Transverse colon (tissue), 4 donors: ENCODE data around the gene FRG1. TPM values are rescaled to one million over a fixed set of nuclear protein-coding genes. Genes with fewer than 3 reads are reported as not detected.
"Not testable (repeated sequence)": the region's sequence is repeated elsewhere in the genome, so short reads cannot be mapped to it uniquely, and the experiment has no call there.

Experiments
- DNase-seq: peaks from one replicate; pipeline ENCODE4 v3.0.0-alpha.2; 2019
- H3K27ac ChIP-seq, 4 donors: fragments of 200-600 bp; sonication (generic); 2 replicates each; pipeline ENCODE4 v1.5.1; 2016 to 2018; ENCODE audit warnings: inconsistent platforms in 4 of 4
- H3K27me3 ChIP-seq: fragments of 200-600 bp; sonication (generic); 2 replicates; pipeline ENCODE4 v1.5.1; 2017; ENCODE audit warnings: inconsistent platforms
- H3K36me3 ChIP-seq, 4 donors: fragments of 200-600 bp; sonication (generic); 2 replicates each; pipeline ENCODE4 v1.5.1; 2017 to 2019; ENCODE audit warnings: inconsistent platforms in 4 of 4
- H3K4me1 ChIP-seq, 4 donors: fragments of 200-600 bp; sonication (generic); 2 replicates each; pipeline ENCODE4 v1.5.1; 2017 to 2020; ENCODE audit warnings: inconsistent platforms in 4 of 4
- H3K4me3 ChIP-seq, 4 donors: fragments of 200-600 bp; sonication (generic); 1 replicate in 1 of 4; 2 replicates in 3 of 4; pipeline versions ENCODE4 v1.5.1 to v1.6.1; 2017 to 2019; ENCODE audit warnings: inconsistent platforms in 4 of 4
- H3K9me3 ChIP-seq, 2 donors: fragments of 200-600 bp; sonication (generic); 2 replicates each; pipeline ENCODE4 v1.5.1; 2017 to 2019; ENCODE audit warnings: inconsistent platforms in 2 of 2
- EP300 ChIP-seq: sonication (generic); formaldehyde crosslinking; IDR thresholded peaks from one replicate; pipeline ENCODE4 v1.6.1; 2017; ENCODE audit warnings: antibody characterized with exemption, low read depth
- POLR2A ChIP-seq: fragments of 450-650 bp; IDR thresholded peaks from one replicate; pipeline ENCODE4 v1.6.1; 2016; ENCODE audit warnings: antibody characterized with exemption, mild to moderate bottlenecking, moderate library complexity
- POLR2AphosphoS5 ChIP-seq, 3 donors: sonication (generic); formaldehyde crosslinking; IDR thresholded peaks; one replicate each; pipeline ENCODE4 v1.6.1; 2016; ENCODE audit warnings: antibody characterized with exemption in 3 of 3
- WGBS, 2 donors: methylation state at CpG; one replicate each; pipeline ENCODE4 v1.1.5; 2018; ENCODE audit warnings: low coverage in 1 of 2; 5-methylcytosine and 5-hydroxymethylcytosine counted together
- in situ Hi-C, 4 donors: fragments of 200-750 bp; cut with MboI; loops; one replicate each; pipeline versions ENCODE4 v1.15.0 to v1.15.1; 2017; ENCODE audit warnings: low sequenced_read_pairs in 3 of 4, low pct_ligation_motif_present in 1 of 4, low pct_unique_long_range_greater_than_20kb in 1 of 4
- intact Hi-C: fragments of 100-400 bp; cut with DNase I; formaldehyde crosslinking; loops from one replicate; pipeline ENCODE4 v1.15.1; 2023; ENCODE audit warnings: low total_unique reads
- total RNA-seq, 4 donors: library from RNA; depleted of rRNA; stranded (reverse); fragments of >200 nt; gene quantifications; one replicate each; pipeline ENCODE4 v1.1.0, GENCODE V29; 2016
- TF ChIP-seq, protein P1 (sequence below), 5 experiments: fragments of 200-600 bp in 3 of 5; fragments of 450-650 bp in 2 of 5; sonication (generic) in 3 of 5; IDR thresholded peaks; 1 replicate in 2 of 5; 2 replicates in 3 of 5; pipeline ENCODE4 v1.5.1; 2016 to 2017; ENCODE audit warnings: antibody characterized with exemption in 5 of 5, inconsistent platforms in 3 of 5, mild to moderate bottlenecking in 2 of 5, moderate library complexity in 1 of 5

FRG1 gene
- total RNA-seq, 4 donors from 2014 or later = 7.1 to 42.2 (median 19.4) TPM

DNA sequence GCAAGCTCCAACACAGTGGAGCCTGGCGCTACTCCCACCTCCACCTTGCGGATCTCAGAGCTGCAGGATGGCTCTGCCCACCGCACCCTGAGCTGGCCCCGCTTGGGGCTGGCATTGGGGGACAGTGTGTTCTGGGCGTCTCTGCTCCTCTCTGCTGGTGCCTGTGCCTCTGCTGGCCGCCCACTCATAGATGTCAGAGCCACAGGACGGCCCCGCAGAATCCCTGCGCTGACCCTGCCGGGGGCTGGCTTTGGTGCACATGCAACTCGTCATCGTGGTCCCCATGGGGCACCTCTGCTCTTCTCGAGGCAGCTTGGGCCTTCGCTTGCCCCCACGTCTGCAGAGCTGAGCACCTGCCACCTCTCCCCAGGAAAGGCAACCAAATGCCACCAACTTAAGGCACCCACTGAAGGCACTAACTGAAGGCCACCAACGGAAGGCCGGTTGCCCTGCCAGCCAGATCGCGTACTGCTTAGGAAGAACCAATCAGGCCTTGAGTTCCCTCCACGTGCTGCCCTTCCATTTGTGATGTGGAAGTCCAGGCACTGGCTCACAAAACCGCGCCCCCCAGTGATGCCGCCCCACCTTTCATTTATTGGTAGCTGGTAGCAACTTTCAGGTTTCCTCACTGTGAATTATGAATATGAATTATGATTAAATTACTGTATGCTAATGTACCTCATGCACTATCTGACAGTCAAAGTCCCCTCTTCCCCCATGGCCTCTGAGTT is 23.3 kb upstream of the FRG1 start:
- intact Hi-C loops = no loop called here
- no peak for DNase-seq
- H3K27ac ChIP-seq = no peak overlapping the region
- TF ChIP-seq POLR2A = no peak
- peaks cover 14 to 15% of the 10 kb centered on the region in 2 donors for H3K9me3 ChIP-seq
- no peak overlapping the region for H3K4me3 ChIP-seq
- H3K4me1 ChIP-seq = no peaks in the 10 kb centered on the region
- in situ Hi-C loops = no loop called here
- no peaks in the 10 kb centered on the region for H3K36me3 ChIP-seq
- WGBS, 2 donors = 90 to 95% methylated on average over 2 to 22 of the region's 23 CpGs
- H3K27me3 ChIP-seq = no peaks in the 10 kb centered on the region

DNA sequence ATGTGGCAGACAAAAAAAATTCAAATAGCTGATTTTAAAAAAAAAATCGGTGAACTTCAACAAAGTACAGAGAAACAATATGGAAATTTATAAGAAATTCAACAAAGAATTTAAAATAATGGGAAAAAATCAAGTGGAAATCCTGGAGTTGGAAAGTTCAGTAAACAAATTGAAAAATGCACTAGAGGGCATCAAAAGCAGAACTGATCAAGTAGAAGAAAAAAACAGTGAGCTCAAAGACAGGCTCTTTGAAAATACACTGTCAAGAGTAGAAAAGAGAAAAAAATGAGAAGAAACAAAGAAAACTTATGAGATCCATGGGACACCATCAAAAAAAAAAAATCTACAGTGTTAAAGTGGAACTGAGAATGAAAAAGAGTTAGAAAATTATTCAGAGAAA is 19.6 kb upstream of the FRG1 start:
- in situ Hi-C loops = no loop called here
- 63 to 79% methylated on average over 1 of the region's 1 CpG for WGBS, 2 donors

DNA sequence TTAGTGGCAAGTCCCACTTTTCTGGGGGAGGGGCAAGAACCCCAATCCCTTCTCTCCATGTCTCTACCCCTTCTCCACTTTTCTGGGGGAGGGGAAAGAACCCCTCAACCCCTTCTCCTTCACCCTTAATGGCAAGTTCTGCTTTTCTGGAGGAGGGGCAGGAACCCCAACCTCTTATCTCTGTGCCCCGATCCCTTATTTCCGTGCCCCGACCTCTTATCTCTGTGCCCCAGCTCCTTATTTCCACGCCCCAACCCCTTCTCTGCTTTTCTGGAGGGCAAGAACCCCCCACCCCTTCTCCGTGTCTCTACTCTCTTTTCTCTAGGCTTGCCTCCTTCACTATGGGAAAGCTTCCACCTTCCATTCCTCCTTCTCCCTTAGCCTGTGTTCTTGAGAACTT is 13.9 kb upstream of the FRG1 start:
- H3K4me1 ChIP-seq, H3K27me3 ChIP-seq, H3K27ac ChIP-seq, H3K4me3 ChIP-seq, DNase-seq, intact Hi-C loops, H3K36me3 ChIP-seq, H3K9me3 ChIP-seq, in situ Hi-C loops: not testable (repeated sequence)
- whole genome bisulfite sequencing, 2 donors = 91 to 92% methylated on average over 4 to 5 of the region's 5 CpGs

More for the DNA sequence above, 19.6 kb upstream of the FRG1 start:
- H3K36me3 ChIP-seq = no peaks in the 10 kb centered on the region
- peaks cover 14 to 15% of the 10 kb centered on the region in 2 donors for H3K9me3 ChIP-seq
- H3K27ac ChIP-seq = no peak overlapping the region
- no peak for DNase-seq
- H3K4me3 ChIP-seq = no peak overlapping the region
- TF ChIP-seq, protein P1, sequence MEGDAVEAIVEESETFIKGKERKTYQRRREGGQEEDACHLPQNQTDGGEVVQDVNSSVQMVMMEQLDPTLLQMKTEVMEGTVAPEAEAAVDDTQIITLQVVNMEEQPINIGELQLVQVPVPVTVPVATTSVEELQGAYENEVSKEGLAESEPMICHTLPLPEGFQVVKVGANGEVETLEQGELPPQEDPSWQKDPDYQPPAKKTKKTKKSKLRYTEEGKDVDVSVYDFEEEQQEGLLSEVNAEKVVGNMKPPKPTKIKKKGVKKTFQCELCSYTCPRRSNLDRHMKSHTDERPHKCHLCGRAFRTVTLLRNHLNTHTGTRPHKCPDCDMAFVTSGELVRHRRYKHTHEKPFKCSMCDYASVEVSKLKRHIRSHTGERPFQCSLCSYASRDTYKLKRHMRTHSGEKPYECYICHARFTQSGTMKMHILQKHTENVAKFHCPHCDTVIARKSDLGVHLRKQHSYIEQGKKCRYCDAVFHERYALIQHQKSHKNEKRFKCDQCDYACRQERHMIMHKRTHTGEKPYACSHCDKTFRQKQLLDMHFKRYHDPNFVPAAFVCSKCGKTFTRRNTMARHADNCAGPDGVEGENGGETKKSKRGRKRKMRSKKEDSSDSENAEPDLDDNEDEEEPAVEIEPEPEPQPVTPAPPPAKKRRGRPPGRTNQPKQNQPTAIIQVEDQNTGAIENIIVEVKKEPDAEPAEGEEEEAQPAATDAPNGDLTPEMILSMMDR (IDR thresholded peaks at IDR 0.05) = no peak
- no peak for TF ChIP-seq POLR2A
- no peak for TF ChIP-seq POLR2AphosphoS5 (IDR thresholded peaks at IDR 0.05)
- TF ChIP-seq EP300 = no peak
- no peaks in the 10 kb centered on the region for H3K4me1 ChIP-seq
- intact Hi-C loops = no loop called here
- no peaks in the 10 kb centered on the region for H3K27me3 ChIP-seq

DNA sequence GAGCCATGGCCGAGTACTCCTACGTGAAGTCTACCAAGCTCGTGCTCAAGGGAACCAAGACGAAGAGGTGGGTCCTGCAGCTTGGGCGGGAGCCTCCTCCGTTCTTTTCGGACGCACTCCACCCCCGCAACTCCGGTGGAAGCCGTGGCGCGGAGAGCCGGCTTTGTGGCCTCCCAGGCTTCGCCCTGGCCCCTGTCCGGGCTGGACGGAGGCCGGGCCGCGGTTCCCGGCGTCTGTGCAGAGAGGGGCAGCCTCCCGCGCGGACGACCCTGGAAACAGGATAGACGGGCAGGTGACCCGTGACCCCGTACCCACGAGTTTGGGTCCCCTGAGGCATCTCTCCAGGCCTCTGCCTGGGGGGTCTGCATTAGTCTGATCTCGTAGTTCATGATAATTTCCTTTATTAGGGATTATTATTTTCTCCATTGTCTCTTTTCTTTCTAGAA is 356 bp downstream of the FRG1 start:
- H3K4me1 ChIP-seq = peaks cover 4 to 28% (median 13%) of the 10 kb centered on the region in 4 donors
- H3K9me3 ChIP-seq = no peaks in the 10 kb centered on the region
- in situ Hi-C loops = no loop called here
- H3K27ac ChIP-seq = peak overlapping the region; percentile 91 to 96 (median 92)
- 0% methylated on average over 2 to 31 of the region's 31 CpGs for WGBS, 2 donors
- no peaks in the 10 kb centered on the region for H3K27me3 ChIP-seq
- intact Hi-C loops = no loop called here
- peak overlapping the region; percentile 76 to 95 (median 88) for H3K4me3 ChIP-seq
- no peaks in the 10 kb centered on the region for H3K36me3 ChIP-seq
- DNase-seq = no peak
- TF ChIP-seq POLR2AphosphoS5 (IDR thresholded peaks at IDR 0.05) = no peak
- TF ChIP-seq POLR2A = peak; percentile 7
- TF ChIP-seq, protein P1 (IDR thresholded peaks at IDR 0.05) = no peak
- no peak for TF ChIP-seq EP300

DNA sequence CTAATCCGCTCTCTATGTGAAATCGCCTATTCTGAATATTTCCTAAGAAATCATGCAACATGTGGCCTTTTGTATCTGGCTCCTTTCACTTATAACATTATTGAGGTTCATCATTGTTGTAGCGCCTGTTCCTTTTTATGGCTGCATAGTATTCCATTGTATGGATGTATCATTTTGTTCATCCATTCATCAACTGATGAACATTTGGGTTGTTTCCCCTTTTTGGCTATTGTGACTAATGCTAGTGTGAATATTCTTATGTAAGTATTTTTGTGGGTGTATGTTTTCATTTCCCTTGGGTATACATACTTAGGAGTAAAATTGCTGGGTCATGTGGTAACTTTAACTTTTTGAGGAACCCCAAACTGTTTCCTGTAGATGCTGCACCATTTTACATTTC is 1.7 kb downstream of the FRG1 start:
- H3K4me3 ChIP-seq, in situ Hi-C loops, DNase-seq, H3K36me3 ChIP-seq, H3K9me3 ChIP-seq, H3K27ac ChIP-seq, intact Hi-C loops, H3K27me3 ChIP-seq: not testable (repeated sequence)
- 97 to 100% methylated on average over 3 of the region's 3 CpGs for WGBS, 2 donors
- H3K4me1 ChIP-seq = peaks cover 4 to 28% (median 13%) of the 10 kb centered on the region in 4 donors

DNA sequence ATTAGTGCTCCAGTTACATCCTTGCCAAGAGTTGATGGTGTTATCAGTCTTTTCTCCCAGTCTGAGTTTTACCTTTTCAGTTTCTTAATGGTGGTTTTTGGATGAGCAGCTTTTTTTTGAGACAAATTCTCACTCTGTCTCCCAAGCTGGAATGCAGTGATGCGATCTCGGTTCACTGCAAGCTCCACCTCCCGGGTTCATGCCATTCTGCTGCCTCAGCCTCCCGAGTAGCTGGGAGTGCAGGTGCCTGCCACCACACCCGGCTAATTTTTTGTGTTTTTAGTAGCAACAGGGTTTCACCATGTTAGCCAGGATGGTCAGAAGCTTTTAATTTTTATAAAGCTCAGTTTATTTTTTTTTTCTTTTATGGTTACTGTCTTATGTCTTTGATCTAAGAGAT is 3.4 kb downstream of the FRG1 start:
- H3K9me3 ChIP-seq, intact Hi-C loops, H3K27ac ChIP-seq, DNase-seq, H3K27me3 ChIP-seq, in situ Hi-C loops, H3K4me3 ChIP-seq, H3K36me3 ChIP-seq: not testable (repeated sequence)
- 81 to 100% methylated on average over 1 to 5 of the region's 5 CpGs for whole genome bisulfite sequencing, 2 donors
- H3K4me1 ChIP-seq = peaks cover 4 to 28% (median 13%) of the 10 kb centered on the region in 4 donors

DNA sequence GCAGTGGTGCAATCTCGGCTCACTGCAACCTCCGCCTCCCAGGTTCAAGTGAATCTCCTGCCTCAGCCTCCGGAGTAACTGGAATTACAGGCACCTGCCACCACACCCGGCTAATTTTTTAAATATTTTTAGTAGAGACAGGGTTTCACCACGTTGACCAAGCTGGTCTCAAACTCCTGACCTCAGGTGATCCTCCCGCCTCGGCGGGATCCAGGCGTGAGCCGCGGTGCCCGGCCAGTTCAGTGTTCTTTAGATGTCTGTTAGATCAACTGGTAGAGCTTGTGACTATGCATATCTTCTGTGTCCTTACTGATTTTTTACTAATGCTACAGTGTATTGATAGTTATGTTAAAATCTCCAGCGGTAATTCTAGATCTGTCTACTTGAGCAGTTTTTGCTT is 6.2 kb downstream of the FRG1 start:
- H3K27ac ChIP-seq, in situ Hi-C loops, H3K4me3 ChIP-seq, H3K27me3 ChIP-seq, DNase-seq, H3K36me3 ChIP-seq, H3K9me3 ChIP-seq, intact Hi-C loops: not testable (repeated sequence)
- peaks cover 0 to 17% (median 5%) of the 10 kb centered on the region in 4 donors for H3K4me1 ChIP-seq
- WGBS, 2 donors = 91 to 94% methylated on average over 13 of the region's 13 CpGs

DNA sequence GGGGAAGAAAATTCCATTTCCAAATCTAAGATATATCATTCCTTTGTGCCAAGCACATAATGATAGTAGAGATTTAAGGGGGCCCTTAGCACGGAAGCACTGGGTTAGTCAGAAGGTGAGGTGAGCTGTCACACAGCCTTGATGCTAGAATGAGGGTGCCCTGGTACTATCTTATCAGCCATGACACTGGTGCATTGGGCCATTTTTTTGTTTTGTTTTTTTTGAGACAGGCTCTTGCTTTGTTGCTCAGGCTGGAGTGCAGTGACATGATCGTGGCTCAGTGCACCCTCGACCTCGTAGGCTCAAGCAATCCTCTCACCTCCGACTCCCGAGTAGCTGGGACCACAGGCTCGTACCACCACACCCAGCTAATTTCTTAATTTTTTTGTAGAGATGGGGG is 7.8 kb downstream of the FRG1 start:
- H3K9me3 ChIP-seq, H3K4me1 ChIP-seq, H3K4me3 ChIP-seq, H3K27me3 ChIP-seq, in situ Hi-C loops, H3K36me3 ChIP-seq, intact Hi-C loops, H3K27ac ChIP-seq, DNase-seq: not testable (repeated sequence)
- WGBS, 2 donors = 79% methylated on average over 5 to 7 of the region's 7 CpGs

DNA sequence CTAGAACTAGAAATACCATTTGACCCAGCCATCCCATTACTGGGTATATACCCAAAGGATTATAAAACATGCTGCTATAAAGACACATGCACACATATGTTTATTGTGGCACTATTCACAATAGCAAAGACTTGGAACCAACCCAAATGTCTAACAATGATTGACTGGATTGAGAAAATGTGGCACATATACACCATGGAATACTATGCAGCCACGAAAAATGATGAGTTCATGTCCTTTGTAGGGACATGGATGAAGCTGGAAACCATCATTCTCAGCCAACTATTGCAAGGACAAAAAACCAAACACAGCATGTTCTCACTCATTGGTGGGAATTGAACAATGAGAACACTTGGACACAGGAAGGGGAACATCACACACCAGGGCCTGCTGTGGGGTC is 28.6 kb downstream of the FRG1 start:
- in situ Hi-C loops, H3K4me1 ChIP-seq, intact Hi-C loops: not testable (repeated sequence)

More for the DNA sequence above, 28.6 kb downstream of the FRG1 start:
- not testable (repeated sequence) for H3K36me3 ChIP-seq, H3K27ac ChIP-seq, H3K27me3 ChIP-seq, H3K9me3 ChIP-seq, H3K4me3 ChIP-seq, DNase-seq
- 17 to 43% methylated on average over 1 of the region's 1 CpG for WGBS, 2 donors
